Pancreas (tissue), 10 donors: Measurements from ENCODE around the gene OR52N2. TPM values are rescaled to one million over a fixed set of nuclear protein-coding genes. Genes with fewer than 3 reads are reported as not detected.

Experiments used
- ATAC-seq, 4 donors: fragments of 200-7000 bp; cut with Tn5 transposase; one replicate each; pipeline versions ENCODE4 v1.8.0 to v1.9.1; 2020; ENCODE audit warnings: mild to moderate bottlenecking in 4 of 4, moderate library complexity in 4 of 4
- DNase-seq, 6 donors: peaks; one replicate each; pipeline ENCODE4 v3.0.0-alpha.2; 2020
- FAIRE-seq: peaks from 2 replicates; lab custom pipeline; 2012; peaks lifted over from hg19 to GRCh38; lab: Jason Lieb, UNC
- H3K27ac ChIP-seq, 4 donors: fragments of 200-600 bp; sonication (generic); 1 replicate in 3 of 4; 2 replicates in 1 of 4; pipeline versions ENCODE4 v1.5.0 to v1.8.0; 2020
- H3K27me3 ChIP-seq, 4 donors: fragments of 200-600 bp; one replicate each; pipeline ENCODE4 v1.8.0; 2021
- H3K36me3 ChIP-seq, 3 donors: fragments of 200-600 bp; sonication (generic) in 1 of 3; one replicate each; pipeline versions ENCODE4 v1.5.0 to v1.8.0; 2020 to 2021
- H3K4me1 ChIP-seq, 3 donors: fragments of 200-600 bp; one replicate each; pipeline ENCODE4 v1.8.0; 2021
- H3K4me3 ChIP-seq, 4 donors: fragments of 200-600 bp; sonication (generic) in 2 of 4; one replicate each; pipeline versions ENCODE4 v1.5.0 to v1.8.0; 2020 to 2021
- H3K9me3 ChIP-seq, 4 donors: fragments of 200-600 bp; one replicate each; pipeline ENCODE4 v1.8.0; 2021
- CTCF ChIP-seq, 4 donors: fragments of 200-600 bp; sonication (generic) in 3 of 4; IDR thresholded peaks; one replicate each; pipeline versions ENCODE4 v1.5.0 to v1.8.0; 2021; ENCODE audit warnings: antibody characterized with exemption in 4 of 4
- WGBS, 2 donors: extraction: QIAGEN DNeasy Blood & Tissue Kit; methylation state at CpG; one replicate each; pipeline ENCODE4 v1.1.7; 2013; 5-methylcytosine and 5-hydroxymethylcytosine counted together
- intact Hi-C, 3 donors: fragments of 100-400 bp; cut with DNase I; formaldehyde crosslinking; loops; one replicate each; pipeline versions ENCODE4 v1.11.1 to v1.14.2; 2022
- polyA plus RNA-seq, 2 donors: library from polyadenylated mRNA; stranded (reverse); fragments of 200-250 nt; gene quantifications; one replicate each; pipeline ENCODE4 v1.2.3, GENCODE V29; 2013
- total RNA-seq, 6 donors: library from RNA; stranded (reverse); fragmentation: NEBNext Ultra II Directional in 4 of 6; extraction: Animal tissue kit (Norgen Biotek cat#: 25700) in 4 of 6; gene quantifications; one replicate each; pipeline versions ENCODE4 v1.2.1 to v1.2.4, GENCODE V29; 2021 to 2023
- donor health status: healthy with polysubstance abuse.
- donor health status: DM: no; HTN: no; CAD: no; lungs with moderate emphysema.
- donor health status: DM: no; HTN: no; CAD: no.
- donor health status: control.
- donor health status: control.
- donor health status: Bipolar disorder and iron deficiency.
- donor health status: DM: yes; HTN: yes; CAD: no.
- donor health status: DM: no; HTN: no; CAD: no.
- donor health status: DM: no; HTN: no; CAD: no.
- donor health status: DM: yes; HTN: yes; CAD: no.

Gene OR52N2
- total and polyA plus RNA-seq, 8 donors: 0.19 to 0.31 TPM; not detected in 6

DNA sequence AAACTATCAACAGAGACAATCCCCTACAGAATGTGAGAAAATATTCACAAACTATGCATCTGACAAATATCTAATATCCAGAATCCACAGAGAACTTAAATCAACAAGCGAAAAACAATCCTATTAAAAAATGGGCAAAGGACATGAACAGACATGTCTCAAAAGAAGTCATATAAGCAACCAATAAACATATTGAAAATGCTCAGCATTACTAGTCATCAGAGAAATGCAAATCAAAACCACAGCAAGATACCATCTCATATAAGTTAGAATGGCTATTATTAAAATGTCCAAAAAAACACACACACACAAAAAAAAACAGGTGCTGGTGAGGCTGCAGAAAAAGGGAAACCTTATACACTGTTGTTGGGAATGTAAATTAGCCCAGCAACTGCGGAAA is 57.1 kb downstream of the OR52N2 start:
- FAIRE-seq: no peak
- intact Hi-C loops: no loop called here
- Histone ChIP-seq H3K9me3 (no peaks in the 10 kb centered on the region), H3K4me1 (no peaks in the 10 kb centered on the region), H3K4me3 (no peak overlapping the region), H3K27me3 (no peaks in the 10 kb centered on the region), H3K36me3 (no peaks in the 10 kb centered on the region), H3K27ac (no peak overlapping the region)
- TF ChIP-seq CTCF (IDR thresholded peaks at IDR 0.05): no peak
- 66 to 67% methylated on average over 2 of the region's 2 CpGs for WGBS, 2 donors
- DNase-seq: no peak
- no peak for ATAC-seq

Other genes starting within 250 kb of the OR52N2 start
- gene OR52B6, start 228.0 kb upstream of the OR52N2 start, total RNA-seq: not detected
- not detected for gene OR52B6, start 228.0 kb upstream of the OR52N2 start, polyA plus RNA-seq
- gene TRIM6, start 212.3 kb upstream of the OR52N2 start, total RNA-seq: 1 to 10 TPM in 4 of 6 donors, under 1 TPM in 2; 0.76 to 1.7 (median 1.4) TPM
- gene TRIM6, start 212.3 kb upstream of the OR52N2 start, polyA plus RNA-seq: 1 to 10 TPM; 1.1 to 1.7 TPM
- 1 to 10 TPM in 4 of 6 donors, under 1 TPM in 2; 0.54 to 5.6 (median 1.6) TPM for gene TRIM34, start 183.9 kb upstream of the OR52N2 start, total RNA-seq
- 1 to 10 TPM; 1.6 to 3.2 TPM for gene TRIM34, start 183.9 kb upstream of the OR52N2 start, polyA plus RNA-seq
- gene TRIM5, start 123.8 kb upstream of the OR52N2 start, total RNA-seq: 10 to 100 TPM; 16.1 to 23.8 (median 18.8) TPM
- gene TRIM5, start 123.8 kb upstream of the OR52N2 start, polyA plus RNA-seq: 1 to 10 TPM; 6.4 to 9.8 TPM
- gene TRIM22, start 119.1 kb upstream of the OR52N2 start, total RNA-seq: 10 to 100 TPM in 4 of 6 donors, 1 to 10 TPM in 2; 4.1 to 24.7 (median 11.6) TPM
- 1 to 10 TPM; 9.1 to 9.5 TPM for gene TRIM22, start 119.1 kb upstream of the OR52N2 start, polyA plus RNA-seq
- gene OR56B1, start 72.5 kb upstream of the OR52N2 start, total RNA-seq: not detected
- not detected for gene OR56B1, start 72.5 kb upstream of the OR52N2 start, polyA plus RNA-seq
- gene OR52N4, start 54.7 kb upstream of the OR52N2 start, total RNA-seq: not detected
- under 1 TPM in 1 of 2 donors, not detected in 1; 0.07 TPM for gene OR52N4, start 54.7 kb upstream of the OR52N2 start, polyA plus RNA-seq
- gene OR52N5, start 25.6 kb upstream of the OR52N2 start, total RNA-seq: under 1 TPM in 1 of 6 donors, not detected in 5; 0.12 TPM
- gene OR52N5, start 25.6 kb upstream of the OR52N2 start, polyA plus RNA-seq: not detected
- gene OR52N1, start 17.7 kb upstream of the OR52N2 start, total RNA-seq: under 1 TPM in 1 of 6 donors, not detected in 5; 0.09 TPM
- gene OR52N1, start 17.7 kb upstream of the OR52N2 start, polyA plus RNA-seq: not detected
- not detected for gene OR52E6, start 33.0 kb downstream of the OR52N2 start, total RNA-seq
- not detected for gene OR52E6, start 33.0 kb downstream of the OR52N2 start, polyA plus RNA-seq
- not detected for gene OR52E8, start 48.8 kb downstream of the OR52N2 start, total RNA-seq
- gene OR52E8, start 48.8 kb downstream of the OR52N2 start, polyA plus RNA-seq: not detected
- gene OR52E4, start 71.7 kb downstream of the OR52N2 start, total RNA-seq: not detected
- not detected for gene OR52E4, start 71.7 kb downstream of the OR52N2 start, polyA plus RNA-seq
- not detected for gene OR52E5, start 84.3 kb downstream of the OR52N2 start, total RNA-seq
- not detected for gene OR52E5, start 84.3 kb downstream of the OR52N2 start, polyA plus RNA-seq
- not detected for gene OR56A3, start 133.3 kb downstream of the OR52N2 start, total RNA-seq
- gene OR56A3, start 133.3 kb downstream of the OR52N2 start, polyA plus RNA-seq: not detected
- gene OR56A5, start 159.6 kb downstream of the OR52N2 start, total RNA-seq: not detected
- not detected for gene OR56A5, start 159.6 kb downstream of the OR52N2 start, polyA plus RNA-seq
- gene OR52L1, start 178.1 kb downstream of the OR52N2 start, total RNA-seq: not detected
- not detected for gene OR52L1, start 178.1 kb downstream of the OR52N2 start, polyA plus RNA-seq
- under 1 TPM in 1 of 6 donors, not detected in 5; 0.06 TPM for gene OR56A4, start 198.0 kb downstream of the OR52N2 start, total RNA-seq
- gene OR56A4, start 198.0 kb downstream of the OR52N2 start, polyA plus RNA-seq: not detected
- not detected for gene OR56A1, start 221.8 kb downstream of the OR52N2 start, total RNA-seq
- gene OR56A1, start 221.8 kb downstream of the OR52N2 start, polyA plus RNA-seq: not detected